Kidney (tissue), 14 donors: ENCODE measurements around the gene VAMP2. TPM values are rescaled to one million over a fixed set of nuclear protein-coding genes. Genes with fewer than 3 reads are reported as not detected.
A peak's percentile ranks its signal among the peaks of the same experiment; 100 is the strongest.

Experiments used
- DNase-seq, 5 donors: peaks; one replicate each; pipeline ENCODE4 v3.0.0-alpha.2; 2013 to 2020
- FAIRE-seq: peaks from 2 replicates; lab custom pipeline; 2012; peaks lifted over from hg19 to GRCh38; lab: Jason Lieb, UNC
- H3K27ac ChIP-seq, 2 donors: one replicate each; pipeline ENCODE4 v1.7.0; 2013; ENCODE audit warnings: low read depth in 2 of 2, low read length in 2 of 2, inconsistent platforms in 1 of 2
- H3K27me3 ChIP-seq: one replicate; pipeline ENCODE4 v1.7.1; 2013; ENCODE audit warnings: low read length, inconsistent platforms; ENCODE audit not compliant: control insufficient read depth, insufficient read depth
- H3K36me3 ChIP-seq, 3 donors: one replicate each; pipeline versions ENCODE4 v1.7.0 to v1.7.1; 2013; ENCODE audit warnings: low read length in 3 of 3, control low read depth in 1 of 3, inconsistent platforms in 1 of 3; ENCODE audit not compliant: insufficient read depth in 3 of 3, control insufficient read depth in 2 of 3
- H3K4me1 ChIP-seq, 3 donors: one replicate each; pipeline versions ENCODE4 v1.7.0 to v1.7.1; 2013; ENCODE audit warnings: low read length in 3 of 3, inconsistent platforms in 1 of 3, low read depth in 1 of 3; ENCODE audit not compliant: control insufficient read depth in 2 of 3, insufficient read depth in 2 of 3
- H3K4me3 ChIP-seq, 3 donors: one replicate each; pipeline versions ENCODE4 v1.7.0 to v1.8.1; 2013; ENCODE audit warnings: low read length in 3 of 3, control low read depth in 1 of 3, inconsistent platforms in 1 of 3
- H3K9ac ChIP-seq, 3 donors: one replicate each; pipeline versions ENCODE4 v1.7.0 to v1.7.1; 2013; ENCODE audit warnings: low read length in 3 of 3, control low read depth in 1 of 3, inconsistent platforms in 1 of 3
- H3K9me3 ChIP-seq, 3 donors: one replicate each; pipeline versions ENCODE4 v1.7.0 to v1.7.1; 2013; ENCODE audit warnings: low read length in 3 of 3, control low read depth in 1 of 3, inconsistent platforms in 1 of 3; ENCODE audit not compliant: control insufficient read depth in 2 of 3, insufficient read depth in 1 of 3
- CTCF ChIP-seq: IDR thresholded peaks from 3 replicates; pipeline ENCODE4 v1.5.1; 2012; ENCODE audit warnings: mild to moderate bottlenecking, moderate library complexity, borderline replicate concordance; ENCODE audit not compliant: insufficient read depth; ENCODE audit errors: extremely low read depth
- intact Hi-C: fragments of 100-400 bp; cut with DNase I; formaldehyde crosslinking; loops from one replicate; pipeline ENCODE4 v1.11.1; 2022
- polyA plus RNA-seq: library from polyadenylated mRNA; stranded (reverse); fragments of 350-450 nt; fragmentation: Illumina TruSeq; extraction: RNeasy Lipid Tissue Mini Kit (QIAGEN cat#74804); gene quantifications from one replicate; pipeline ENCODE4 v1.2.3, GENCODE V29; 2014; ENCODE audit warnings: low read depth, low replicate concordance; ENCODE audit not compliant: insufficient read depth
- total RNA-seq: library from RNA; stranded (reverse); fragmentation: NEBNext Ultra II Directional; extraction: Animal tissue kit (Norgen Biotek cat#: 25700); gene quantifications from one replicate; pipeline ENCODE4 v1.2.1, GENCODE V29; 2021
- donor health status: control.
- donor health status: control.
- donor health status: control.
- donor health status: control.
- donor health status: control.
- donor health status: DM: yes; HTN: yes; CAD: no.
- donor health status: Normal renal cell carcinoma (clear cell type).

The VAMP2 gene
- total and polyA plus RNA-seq, 2 donors from 2014 or later = 107 to 124 TPM

DNA sequence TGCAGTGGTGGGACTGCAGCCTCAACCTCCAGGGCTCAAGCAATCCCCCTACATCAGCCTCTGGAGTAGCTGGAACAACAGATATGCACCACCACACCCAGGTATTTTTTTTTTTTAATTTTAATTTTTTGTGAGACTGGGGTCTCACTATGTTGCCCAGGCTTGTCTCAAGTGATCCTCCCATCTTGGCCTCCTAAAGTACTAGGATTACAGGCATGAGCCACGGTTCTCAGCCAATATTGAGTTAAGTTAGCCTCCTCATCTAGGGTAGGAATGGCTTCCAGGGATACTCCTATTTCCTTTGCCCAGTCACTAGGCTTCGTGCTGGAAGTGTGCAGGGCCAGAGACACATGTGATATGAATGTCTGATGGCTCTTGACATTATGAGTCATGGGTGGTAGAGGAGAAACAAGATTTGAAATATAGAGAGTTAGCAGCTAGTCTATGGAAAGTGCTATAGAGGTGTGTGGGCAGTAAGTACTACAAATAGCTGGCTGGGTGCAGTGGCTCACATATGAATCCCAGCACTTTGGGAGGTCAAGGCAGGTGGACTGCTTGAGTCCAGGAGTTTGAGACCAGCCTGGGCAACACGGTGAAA, 30.8 kb downstream of the VAMP2 start:
- DNase-seq = no peak

DNA sequence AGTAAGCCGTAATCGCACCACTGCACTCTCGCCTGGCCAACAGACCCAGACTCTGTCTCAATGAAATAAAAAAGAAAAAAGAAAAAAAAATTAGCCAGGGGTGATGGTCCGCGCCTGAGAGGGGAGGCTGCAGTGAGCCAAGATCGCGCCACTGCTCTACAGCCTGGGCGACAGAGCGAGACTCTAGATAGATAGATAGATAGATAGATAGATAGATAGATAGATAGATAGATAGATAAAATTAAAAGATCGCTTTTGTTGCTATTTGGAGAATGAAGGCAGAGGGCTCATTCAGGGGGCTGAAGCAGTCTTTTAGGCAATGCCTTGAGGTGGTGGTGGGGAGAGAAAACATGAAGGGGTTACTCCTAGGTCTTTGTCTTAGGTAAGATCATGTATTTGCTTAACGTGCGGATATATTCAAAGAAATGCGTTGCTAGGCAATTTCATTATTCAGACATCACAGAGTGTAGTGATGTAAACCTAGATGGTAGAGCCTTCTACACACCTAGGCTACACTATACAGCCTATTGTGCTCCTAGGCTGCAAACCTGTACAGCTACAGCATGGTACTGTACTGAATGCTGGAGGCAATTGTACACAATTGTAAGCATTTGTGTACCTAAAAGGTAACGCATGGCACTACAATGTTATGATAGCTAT, 34.5 kb downstream of the VAMP2 start:
- Histone ChIP-seq H3K4me3 (no peak overlapping the region), H3K9me3 (no peaks in the 10 kb centered on the region), H3K27me3 (peaks cover 11% of the 10 kb centered on the region), H3K36me3 (no peaks in the 10 kb centered on the region), H3K4me1 (peaks cover 3 to 26% (median 17%) of the 10 kb centered on the region in 3 donors), H3K27ac (no peak overlapping the region), H3K9ac (no peak overlapping the region)
- TF ChIP-seq CTCF = no peak
- DNase-seq = no peak
- intact Hi-C loops = loop anchor here (10.0 kb wide), 1 partner anchor 57 kb away; no protein-coding TSS in a partner anchor
- FAIRE-seq = no peak

More for the DNA sequence above, 30.8 kb downstream of the VAMP2 start:
- Histone ChIP-seq H3K27me3 (no peaks in the 10 kb centered on the region), H3K4me3 (no peak overlapping the region), H3K9ac (no peak overlapping the region), H3K4me1 (peaks cover 0 to 3% (median 0%) of the 10 kb centered on the region in 3 donors), H3K27ac (no peak overlapping the region), H3K36me3 (no peaks in the 10 kb centered on the region), H3K9me3 (no peaks in the 10 kb centered on the region)
- intact Hi-C loops = no loop called here
- no peak for TF ChIP-seq CTCF
- FAIRE-seq = no peak

DNA sequence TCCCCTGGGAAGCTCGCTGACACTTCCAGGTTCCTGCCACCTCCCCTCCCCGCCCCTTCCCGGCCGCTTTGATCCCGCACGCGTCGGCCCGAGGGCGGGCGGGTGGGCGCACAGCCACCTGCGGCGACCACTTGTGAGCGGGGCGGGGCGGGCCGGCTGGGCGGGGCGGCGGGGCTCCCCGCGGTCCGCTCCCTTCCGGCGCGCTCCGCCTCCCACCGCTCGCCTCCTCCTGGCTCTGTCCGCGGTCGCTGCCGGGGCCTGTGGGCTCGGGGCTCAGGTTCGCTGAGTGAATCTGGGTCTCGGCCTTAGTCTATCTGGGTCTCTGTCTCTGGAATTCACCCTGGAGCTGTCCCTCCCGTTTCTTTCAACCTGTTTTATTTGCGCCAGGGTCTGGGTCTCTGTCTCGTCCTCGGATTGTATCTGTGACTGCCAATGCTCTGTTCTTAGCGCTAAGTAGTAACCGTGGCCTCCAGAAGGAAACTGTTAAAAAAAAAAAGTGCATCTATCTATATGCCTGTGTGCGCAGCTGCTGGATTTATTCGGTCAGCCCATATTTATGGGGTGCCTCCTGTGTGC, 36.2 kb downstream of the VAMP2 start:
- Histone ChIP-seq H3K9ac (peak overlapping the region; percentile 37 to 65 (median 62)), H3K27ac (no peak overlapping the region), H3K27me3 (peaks cover 18% of the 10 kb centered on the region), H3K36me3 (no peaks in the 10 kb centered on the region), H3K4me1 (peaks cover 3 to 40% (median 21%) of the 10 kb centered on the region in 3 donors), H3K9me3 (no peaks in the 10 kb centered on the region), H3K4me3 (peak overlapping the region; percentile 79 to 86 (median 80))
- DNase-seq = peak in 4 of 5 donors; percentile 55 to 78 (median 69)
- intact Hi-C loops = loop anchor here (10.0 kb wide), 1 partner anchor 58 kb away; no protein-coding TSS in a partner anchor
- FAIRE-seq = no peak
- TF ChIP-seq CTCF = no peak
